Peyer's patch (tissue), 4 donors: ENCODE results near the gene C15orf39.

ENCODE experiments used
- CTCF ChIP-seq, 6 experiments: fragments of 450-650 bp in 4 of 6; fragments of 200-600 bp in 2 of 6; sonication (generic) in 1 of 6; IDR thresholded peaks; one replicate each; pipeline ENCODE4 v1.5.1; 2017 to 2019; ENCODE audit warnings: antibody characterized with exemption in 6 of 6, mild to moderate bottlenecking in 3 of 6, moderate library complexity in 1 of 6
- POLR2A ChIP-seq, 2 donors: fragments of 450-650 bp; IDR thresholded peaks; one replicate each; pipeline ENCODE4 v1.5.1; 2017; ENCODE audit warnings: antibody characterized with exemption in 2 of 2, mild to moderate bottlenecking in 2 of 2, moderate library complexity in 2 of 2

- TF ChIP-seq CTCF (IDR thresholded peaks at IDR 0.05) (no peak), POLR2A (IDR thresholded peaks at IDR 0.05) (no peak)
These were observed 31.5 kb upstream of the C15orf39 start for GRCh38 chr15:75170203-75170602.
